NCI-H1105 treated with DMSO at 0.1 percent for 48 hours (cell line): Measurements from ENCODE around the gene E2F3.

Source experiments
- DNase-seq: peaks from one replicate; lab custom pipeline; 2025; lab: John Stamatoyannopoulos, UW

Gene E2F3

DNA sequence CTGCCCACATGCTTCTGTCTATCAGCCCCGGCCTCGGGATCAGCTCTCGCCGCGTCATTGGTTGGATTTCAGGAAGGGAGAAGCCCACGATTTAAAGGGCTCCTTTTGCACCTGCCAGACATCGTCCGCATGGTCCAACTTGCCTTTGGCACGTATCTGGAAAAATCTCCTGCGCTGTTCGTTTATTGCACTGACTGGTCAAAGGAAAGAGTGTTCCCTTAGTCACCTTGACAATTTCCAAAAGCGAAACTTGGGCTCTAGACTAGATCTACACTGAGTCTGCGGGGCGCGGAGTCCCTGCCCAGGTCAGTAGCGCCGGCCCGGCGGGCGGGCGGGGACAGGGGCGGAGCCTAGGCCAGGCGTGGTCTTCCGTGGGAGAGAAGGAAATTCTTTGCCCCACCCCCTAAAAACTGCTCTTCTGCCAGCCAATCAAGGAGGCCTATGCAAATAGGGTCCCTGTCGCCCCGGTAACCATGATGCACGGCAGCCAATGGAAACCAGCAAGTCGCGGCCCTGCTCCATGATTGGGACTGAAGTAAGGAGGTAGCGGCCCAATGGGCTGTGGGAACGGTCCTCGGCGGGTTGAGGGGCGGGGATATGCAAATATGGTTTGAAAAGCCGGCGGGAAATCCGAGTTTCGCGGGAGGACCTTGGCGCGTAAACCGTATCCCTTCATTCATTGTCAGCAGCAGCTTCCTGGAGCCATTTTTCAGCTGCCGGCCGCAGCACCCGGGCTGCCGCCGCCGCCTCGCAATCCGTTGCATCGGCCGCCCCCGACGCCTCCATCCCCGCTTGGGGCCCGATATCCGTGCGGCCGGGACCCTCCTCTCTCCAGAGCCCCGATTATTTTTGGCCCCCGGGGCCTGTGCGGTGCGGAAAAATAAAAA lies at the start of gene E2F3:
E2F3 (plus strand) TSS at position 675 of the 887 bp plus-strand sequence. CDS start 354 bp downstream, outside the sequence.
- DNase-seq, result peak; percentile 100

DNA sequence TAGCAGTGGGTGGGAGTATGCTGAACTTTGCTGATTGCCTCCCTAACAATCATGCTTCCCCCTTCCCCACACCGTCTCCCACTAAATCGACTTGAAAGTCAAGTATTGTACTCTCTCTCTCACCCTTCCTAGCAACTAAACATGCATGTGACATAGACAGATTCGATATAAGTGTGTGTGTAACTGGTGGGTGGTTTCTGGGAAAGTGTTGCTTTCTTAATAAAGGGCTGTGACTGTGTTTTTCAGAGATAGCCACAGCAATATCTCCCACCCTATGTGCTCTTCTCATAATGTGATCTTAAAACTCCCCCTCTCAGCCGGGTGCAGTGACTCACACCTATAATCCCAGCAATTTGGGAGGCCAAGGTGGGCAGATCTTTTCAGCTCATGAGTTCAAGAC lies 49.3 kb upstream of the E2F3 start:
- no peak for DNase-seq

DNA sequence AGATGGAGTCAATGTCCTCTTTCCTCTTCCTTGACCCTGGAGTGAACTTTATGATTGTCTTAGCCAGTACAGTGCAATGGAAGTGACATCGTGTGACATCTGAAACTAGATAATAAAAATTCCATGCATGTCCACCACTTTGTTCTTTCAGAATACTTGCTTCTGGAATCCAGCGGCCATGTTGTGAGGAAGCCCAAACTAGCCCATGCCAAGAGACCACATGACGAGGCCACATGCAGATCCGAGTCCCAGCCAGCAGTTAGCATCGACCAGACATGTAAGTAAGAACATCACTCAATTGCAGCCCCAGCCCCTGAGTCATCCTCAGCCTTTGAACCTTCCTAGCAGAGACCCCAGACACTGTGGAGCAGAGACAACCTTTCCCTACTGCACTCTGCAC lies 48.5 kb upstream of the E2F3 start:
- no peak for DNase-seq

DNA sequence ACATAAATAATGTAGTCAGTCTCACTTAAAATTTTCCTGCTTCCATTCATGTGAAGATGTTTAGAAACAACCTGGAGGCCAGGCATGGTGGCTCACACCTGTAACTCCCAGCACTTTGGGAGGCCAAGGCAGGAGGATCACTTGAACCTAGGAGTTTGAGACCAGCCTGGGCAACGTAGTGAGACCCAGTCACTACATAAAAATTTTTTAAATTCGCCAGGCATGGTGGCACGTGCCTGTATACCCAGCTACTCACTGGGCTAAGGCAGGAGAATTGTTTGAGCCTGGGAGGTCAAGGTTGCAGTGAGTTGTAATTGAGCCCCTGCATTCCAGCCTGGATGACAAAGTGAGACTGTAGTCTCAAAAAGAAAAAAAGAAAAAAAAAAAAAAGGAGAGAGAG lies 47.3 kb upstream of the E2F3 start:
- DNase-seq, result no peak

DNA sequence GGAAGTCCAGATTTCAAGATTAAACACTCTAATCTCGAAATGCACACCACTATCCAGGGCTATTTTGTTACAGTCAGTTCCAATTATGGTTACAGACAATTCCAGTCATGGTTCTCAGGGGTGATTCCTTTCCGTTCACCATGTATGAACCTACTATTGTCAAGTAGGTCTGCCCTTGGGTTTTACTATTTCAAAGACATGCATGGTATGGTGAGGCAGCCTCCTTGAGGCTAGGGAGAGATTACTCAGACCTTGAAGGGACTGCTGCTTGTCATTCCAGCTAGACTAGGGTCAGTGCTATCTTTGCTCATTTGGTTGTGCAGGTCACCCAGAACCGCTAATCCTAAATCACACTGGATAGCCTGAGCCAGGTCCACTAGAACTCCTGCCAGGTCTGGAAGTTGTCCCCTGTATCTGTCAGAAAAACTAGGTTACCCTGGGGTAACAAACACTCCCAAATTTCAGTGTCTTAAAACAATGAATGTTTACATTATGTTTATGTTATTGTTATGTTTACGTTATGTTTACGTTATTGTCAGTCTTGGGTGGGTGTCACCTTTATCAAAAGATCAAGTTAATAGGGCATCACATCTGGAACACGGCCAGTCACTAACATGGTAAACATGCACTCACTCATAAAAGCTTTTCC lies 41.1 kb upstream of the E2F3 start:
- DNase-seq, result no peak

DNA sequence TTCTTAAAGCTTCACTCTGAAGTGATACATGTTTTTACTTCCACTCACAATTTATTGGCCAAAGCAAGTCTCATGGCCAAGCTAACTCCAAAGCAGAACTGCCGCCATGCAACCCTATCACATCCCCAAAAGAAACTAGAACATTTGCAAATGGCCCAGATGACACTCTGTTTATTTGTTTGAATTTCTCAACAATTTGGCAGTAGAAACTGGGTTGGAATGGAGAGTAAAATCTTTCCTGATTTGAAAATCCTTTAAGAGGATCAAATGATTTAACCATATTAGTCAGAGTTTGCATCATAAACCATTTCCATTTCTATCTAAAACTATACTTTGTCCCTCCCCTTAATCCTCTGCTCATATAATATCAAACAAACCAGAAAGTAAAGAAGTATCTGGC lies 39.1 kb upstream of the E2F3 start:
- DNase-seq, result no peak

DNA sequence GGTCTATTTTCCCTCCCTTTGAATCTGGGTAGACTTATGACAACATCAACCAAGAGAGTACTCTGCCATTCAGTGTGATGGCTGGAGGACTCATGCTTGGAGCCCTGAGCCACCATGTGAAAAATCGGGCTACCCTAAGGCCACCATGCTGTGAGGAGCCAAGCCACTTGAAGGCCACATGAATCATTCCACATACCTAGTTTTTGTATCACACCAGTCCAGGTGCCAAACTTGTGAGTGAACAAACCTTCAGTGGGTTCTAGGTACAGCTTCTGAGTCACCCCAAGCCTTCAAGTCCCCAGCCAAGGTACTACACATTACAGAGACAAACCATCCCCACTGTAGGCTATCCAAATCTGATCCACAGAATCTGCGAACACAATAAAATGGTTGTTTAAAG lies 37.4 kb upstream of the E2F3 start:
- DNase-seq, result no peak

DNA sequence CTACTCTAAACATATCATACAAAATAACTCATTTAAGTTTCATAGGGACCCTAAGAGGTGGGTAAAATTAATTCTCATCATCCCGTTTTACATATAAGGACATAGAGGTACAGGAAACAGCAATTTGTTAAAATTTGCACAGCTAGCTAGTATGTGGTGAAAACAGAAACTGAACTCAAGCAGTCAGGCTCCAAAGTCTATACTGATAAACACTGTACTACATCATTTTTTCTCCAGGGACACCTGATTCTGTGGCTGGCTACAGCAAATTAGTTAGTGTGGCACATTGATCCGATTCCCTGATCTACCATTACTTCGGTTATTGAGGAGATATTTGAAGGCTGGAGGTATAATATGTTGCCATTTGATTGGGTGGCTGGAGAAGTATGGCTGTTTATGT lies 36.2 kb upstream of the E2F3 start:
- no peak for DNase-seq

DNA sequence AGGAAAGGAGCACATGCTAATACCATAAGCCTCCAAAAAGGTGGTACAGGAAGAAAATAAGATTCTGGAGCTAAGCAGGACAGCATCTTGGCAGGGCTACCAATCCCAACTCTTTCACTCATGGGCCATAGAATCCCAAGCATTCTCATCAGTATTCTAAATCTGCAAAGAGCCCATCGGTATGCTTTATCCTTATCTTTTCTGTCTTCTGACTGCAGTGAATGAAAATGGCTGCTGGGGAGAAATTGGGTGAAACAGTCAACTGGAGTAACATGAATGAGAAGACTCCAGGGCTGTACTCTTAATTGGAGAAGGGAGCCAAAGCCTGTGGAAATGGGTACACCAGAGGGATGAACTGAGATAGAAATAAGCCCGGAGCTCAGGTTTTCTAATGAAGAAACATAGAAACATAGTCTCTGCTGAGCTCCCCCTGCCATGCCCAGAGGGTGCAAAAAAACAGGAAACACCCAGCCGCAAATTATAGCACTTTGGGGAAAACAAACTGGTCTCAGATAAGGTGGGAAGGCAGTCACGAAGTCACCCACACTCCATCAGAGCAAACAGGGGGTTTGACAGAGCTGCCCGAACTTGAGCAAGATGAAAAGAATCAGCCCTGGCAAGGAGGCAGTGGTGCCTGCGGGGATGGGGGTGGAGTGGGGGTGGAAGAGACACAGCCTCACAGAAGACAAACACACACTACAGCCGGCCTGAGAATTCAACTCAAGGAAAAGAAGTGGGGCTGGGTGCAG lies 35.4 kb upstream of the E2F3 start:
- no peak for DNase-seq

DNA sequence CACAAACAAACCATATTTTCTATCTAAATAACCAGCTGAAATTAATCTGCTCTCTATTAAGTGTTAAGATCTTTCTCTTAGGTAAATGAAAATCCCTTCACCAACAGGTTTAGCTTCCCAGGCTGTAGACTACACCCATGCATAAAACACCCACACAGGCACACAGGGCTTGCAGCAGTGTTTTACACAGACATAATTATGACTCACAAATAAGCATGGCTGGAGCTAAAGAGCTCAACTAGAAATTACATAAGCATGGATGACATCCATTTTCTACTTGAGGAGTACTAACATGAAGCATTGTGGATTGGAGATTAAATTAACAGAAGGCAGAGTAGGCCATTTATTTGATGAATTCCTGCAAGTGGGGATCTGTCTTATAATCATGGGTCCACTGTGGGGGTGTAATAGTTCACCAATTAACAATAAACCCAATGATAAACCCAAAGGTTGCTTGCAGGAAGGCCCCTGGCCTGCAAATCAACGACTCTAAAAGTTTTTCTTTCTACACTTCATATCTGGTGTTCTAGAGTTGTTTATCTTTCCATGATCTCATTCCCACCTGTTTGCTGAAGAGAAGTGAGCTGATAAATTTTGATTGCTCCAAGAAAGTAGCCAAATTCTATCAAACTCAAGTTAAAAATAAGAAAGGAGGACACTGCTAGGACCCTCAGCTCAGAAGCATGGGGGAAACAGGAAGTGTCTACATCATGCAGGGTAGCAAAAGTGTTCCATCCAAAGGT lies 33.8 kb upstream of the E2F3 start:
- DNase-seq, result no peak

DNA sequence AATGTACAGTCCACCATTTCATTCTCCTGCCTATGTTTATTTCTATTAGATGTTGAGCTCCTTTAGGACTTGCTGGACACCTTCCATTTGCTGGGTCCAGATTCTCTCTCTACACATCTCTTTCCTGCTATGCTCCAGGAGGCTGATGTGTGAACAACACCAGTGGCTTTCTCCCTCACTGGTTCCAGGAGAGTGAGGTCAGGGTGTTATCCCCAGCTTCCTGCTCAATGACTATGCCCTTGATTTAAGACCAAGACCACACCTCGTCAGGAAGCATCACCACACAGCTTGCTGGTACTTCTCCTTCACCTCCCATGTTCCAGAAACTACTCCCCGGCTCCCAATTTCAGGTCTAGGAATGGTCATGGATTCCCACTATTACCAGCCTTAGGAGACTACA lies 31.3 kb upstream of the E2F3 start:
- no peak for DNase-seq

DNA sequence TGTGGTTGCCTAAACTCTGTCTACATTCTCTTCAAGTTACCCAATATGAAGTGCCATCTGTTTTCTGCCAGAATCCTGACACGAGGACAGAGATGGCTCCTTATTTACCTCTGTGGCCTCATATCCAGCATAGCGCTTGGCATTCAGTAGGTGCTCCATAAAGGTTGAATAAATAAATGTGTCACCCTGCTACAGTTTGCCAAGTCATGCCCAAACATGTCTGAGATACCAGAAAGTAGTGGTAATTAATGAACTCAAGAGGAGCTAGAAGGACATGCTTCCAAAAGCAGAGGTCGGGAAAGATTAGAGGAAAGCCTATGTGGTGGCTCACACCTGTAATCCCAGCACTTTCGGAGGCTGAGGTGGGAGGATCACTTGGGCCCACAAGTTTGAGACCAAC lies 30.9 kb upstream of the E2F3 start:
- DNase-seq, result no peak

DNA sequence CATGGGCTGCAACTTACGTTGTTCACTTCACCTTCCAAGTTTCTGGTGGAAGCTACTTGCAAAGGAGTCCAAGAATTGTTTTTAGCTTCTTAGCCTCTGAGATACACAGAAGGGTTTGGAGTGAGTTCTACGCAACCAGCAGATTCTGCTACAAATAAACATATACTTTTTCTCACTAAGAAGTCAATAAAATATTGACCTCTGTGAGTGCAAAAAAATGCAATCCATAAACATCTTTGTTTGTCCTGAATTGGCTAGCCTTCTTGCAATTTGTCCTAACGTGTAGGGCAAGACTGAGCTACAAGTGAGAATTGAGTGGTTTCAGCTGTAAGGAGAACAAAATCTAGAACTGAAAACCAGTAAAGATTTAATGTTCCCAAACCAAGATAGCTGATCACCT lies 26.2 kb upstream of the E2F3 start:
- no peak for DNase-seq

DNA sequence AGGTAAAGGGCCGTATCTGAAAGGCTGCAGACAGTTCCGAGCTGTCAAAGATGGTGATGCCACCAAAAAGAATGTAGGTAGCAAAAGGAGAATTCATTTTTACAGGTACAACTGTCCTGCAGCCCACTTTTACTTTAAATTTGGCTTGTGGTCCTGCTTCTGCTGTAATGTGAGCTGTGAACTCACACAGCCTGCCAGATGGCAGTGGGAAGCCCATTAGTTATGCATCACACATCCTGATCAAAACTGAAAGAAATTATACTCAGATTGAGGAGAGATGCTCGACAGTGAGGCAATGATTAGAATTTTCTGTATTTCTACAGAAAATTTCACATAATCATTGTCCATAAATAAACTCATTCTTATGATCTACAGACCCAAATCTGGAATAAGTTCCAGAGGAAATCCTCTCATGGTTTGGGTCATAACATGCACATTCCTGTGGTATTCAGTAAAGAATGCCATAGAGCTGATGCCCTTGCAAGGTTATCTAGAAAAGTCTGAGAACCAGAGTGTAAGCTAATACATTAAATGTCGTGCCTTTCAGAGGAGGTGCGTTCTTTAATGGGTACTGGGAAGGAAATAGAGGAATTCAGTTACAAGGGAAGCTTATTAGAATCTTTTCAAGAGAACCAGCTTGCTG lies 23.9 kb upstream of the E2F3 start:
- DNase-seq, result no peak

DNA sequence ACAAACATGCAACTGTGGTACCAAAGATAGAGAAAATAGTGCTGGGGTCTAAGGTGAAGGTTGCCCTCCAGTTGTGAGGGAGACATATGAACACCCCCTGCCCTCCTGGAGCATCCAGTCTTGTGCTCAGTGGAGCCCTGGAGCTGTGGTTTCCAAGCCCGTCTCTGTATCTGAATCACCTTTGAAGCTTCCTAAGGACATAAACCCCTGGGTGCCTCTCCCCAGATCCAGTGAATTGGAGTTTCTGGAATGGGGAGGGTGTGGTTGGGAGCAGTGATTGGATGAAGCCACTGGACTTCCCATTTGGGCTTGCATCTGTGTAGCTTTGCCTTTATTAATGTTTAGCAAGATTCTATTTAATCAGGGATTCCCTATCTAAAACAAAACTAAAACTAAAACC lies 22.4 kb upstream of the E2F3 start:
- DNase-seq, result no peak

DNA sequence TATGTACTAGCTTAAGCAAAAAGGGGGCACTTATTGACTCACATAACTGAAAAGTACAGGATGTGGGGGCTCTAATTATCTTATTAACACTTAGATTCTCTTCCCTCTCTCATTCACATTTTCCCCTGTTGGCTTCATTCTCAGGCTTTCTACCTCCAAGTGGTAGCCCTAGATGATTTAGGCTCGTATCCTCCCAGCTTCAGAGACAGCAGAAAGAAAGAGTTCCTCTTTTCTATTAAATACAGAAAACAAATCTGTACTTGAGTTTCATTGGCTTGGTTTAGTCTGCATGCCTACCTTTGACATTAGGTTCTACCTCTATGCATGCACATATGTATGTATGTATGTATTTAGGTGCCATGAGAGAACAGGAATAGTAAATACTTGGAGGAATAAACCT lies 15.5 kb upstream of the E2F3 start:
- DNase-seq, result no peak

DNA sequence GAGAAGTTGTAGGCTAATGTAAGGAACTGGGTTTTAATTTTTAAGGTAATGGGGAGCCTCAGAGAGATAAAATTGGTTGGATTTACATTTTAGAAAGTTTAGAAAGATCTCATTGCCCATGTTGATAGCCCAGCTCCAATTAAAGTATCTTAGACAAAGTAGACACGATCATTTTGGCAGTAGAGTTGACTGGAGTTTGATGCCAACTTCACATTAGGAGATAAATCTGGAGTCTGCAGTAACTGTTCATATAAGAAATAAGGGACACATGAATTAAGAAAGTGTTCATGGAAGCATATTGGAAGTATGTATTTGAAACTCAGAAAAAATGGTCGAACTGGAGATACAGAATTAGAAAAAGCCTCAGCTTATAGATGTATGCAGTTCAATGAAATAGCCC lies 12.6 kb upstream of the E2F3 start:
- no peak for DNase-seq

DNA sequence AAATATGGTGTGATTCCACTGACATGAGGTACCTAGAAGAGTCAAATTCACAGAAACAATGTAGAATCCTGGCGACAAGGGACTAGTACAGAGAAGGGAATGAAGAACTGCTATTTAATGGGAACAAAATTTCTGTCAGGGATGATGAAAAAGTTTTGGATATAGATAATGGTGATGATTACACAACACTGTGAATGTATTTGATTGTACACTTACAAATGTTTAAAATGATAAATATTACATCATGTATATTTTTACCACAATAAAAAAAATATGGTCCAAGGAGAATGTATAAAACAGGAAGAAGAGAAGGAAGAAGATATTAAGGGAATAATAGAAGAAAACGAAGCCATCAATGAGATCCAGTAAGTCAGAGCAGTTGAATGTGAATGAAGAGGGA lies 8.4 kb upstream of the E2F3 start:
- DNase-seq, result no peak

DNA sequence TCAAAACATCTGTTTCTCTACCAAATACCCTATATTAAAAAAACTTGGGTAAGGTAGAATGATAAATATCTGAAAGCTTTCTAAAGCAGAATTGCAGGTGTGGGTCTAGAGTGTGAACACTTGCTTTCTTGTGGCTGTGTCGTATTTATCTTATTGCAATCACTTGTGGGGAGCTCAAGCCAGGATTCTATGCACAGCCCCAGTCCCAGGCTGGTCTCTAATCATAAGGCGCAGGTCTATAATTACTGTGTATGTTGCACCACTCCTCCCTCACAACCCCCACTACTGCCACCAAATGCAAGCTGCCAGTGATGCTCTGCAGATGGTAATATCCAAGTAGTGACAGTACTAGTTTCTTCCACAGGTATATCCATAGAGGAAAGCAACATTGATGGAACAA lies 2.2 kb upstream of the E2F3 start:
- no peak for DNase-seq

DNA sequence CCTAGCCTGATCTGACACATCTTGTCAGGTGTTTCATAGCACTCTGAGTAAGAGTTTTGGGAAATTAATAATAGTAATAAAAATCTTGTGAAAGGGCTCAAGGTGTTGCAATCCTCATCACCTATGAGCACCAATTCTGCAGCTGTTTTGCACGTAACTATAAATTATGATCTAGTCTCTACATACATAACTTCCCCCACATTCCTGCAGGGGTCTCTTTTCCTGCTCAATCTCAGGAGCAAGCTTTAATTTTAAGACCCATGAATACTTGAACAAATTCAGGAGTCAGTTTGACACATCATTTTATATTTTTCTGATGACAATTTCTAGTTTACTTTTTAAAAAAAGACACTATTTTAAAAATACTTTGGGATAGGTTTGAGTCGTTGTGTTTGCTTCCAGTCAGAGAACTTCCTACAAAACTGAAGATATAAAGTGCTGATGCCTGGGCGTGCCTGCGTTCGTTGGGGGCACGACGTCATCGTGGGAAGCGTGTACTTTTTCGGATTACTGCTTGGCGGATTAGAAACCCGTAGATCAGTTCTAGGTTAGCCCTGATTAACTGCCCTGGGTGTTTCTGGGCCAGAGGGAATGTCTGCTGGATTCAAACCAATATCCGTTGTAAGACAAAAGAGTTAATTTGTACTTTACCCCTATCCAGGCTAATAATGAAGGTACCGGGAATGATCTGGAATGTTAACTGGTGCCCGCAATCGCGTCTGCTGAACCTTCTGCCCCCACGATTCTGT lies 1.0 kb upstream of the E2F3 start:
- DNase-seq, result peak; percentile 73

DNA sequence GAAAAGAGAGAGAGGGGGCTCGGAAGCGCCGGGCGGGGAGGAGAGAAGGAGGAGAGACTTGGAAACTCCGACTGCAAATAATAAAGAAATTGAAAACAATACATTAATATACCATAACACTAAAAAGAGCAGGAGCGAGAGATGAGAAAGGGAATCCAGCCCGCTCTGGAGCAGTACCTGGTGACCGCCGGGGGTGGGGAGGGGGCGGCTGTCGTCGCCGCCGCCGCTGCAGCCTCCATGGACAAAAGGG lies 338 bp downstream of the E2F3 start:
- peak; percentile 50 for DNase-seq
